Activated T-cell treated with anti-CD3 and anti-CD28 coated beads, Interleukin-2, amount 50 U/mL, for 48 hours (primary cell): ENCODE data around the gene LSM3.
A peak's percentile ranks its signal among the peaks of the same experiment; 100 is the strongest.

Experiments
- DNase-seq, 2 experiments: peaks; one replicate each; pipeline ENCODE4 v3.0.0-alpha.2; 2020

Gene LSM3

GRCh38 chr3:14201940-14202684, 23.5 kb downstream of the LSM3 start:
- no peak for DNase-seq

DNA sequence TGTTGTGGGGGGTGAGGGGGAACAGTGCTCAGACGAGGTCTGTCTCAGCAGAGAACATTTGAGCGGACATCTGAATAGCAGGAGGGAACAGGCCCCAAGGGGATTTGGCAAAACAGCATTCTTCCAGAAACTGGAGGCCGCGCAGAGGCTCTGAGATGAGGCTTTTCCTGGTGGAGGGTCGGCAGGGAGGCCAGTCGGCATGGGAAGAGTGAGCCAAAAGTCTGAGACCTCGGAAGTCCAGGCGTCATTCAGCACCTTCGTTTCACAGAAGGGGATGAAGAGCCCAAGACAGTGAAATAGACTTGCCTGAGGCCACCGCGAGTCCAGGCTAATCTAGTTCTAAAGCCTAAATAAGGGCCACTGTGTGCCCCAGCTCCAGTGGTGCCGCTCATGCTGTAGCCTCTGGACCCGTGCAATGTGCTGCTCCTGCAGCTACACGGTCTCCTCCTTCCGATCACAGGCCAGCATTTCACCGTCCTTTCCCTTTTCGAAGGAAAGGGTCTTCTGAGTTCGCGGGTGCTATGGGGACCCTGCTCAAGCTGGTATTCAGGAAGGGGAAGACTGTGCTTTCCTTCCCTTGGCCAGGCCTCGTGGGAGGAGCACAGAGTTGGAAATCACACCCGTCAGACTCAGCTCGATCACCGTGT, 24.4 kb downstream of the LSM3 start:
- no peak for DNase-seq

DNA sequence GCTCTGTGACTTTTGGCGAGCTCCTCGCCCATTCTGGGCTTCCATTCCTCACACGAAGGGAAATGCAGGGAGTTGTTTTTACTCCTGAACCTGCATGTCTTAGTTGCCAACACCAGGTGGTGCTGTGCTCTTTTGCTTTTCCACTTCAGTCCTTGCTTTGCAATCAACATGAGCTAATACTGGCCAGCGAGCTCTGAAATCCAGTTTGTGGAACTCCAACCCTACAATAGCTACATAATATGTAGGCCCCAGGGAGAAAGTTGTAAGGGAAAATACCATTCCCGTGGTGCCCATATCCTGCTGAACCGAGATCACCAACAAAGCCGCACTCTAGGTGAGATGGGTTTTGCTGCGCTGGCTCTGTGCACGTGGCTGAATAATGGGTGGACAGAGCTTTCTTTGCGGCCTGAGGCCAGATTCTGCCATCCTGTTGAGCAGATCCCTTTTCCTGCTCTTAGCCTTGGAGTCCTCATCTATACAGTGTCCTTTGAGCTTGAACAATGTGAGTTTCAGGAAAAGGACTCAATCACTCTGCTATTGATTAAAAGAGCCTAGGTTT, 25.0 kb downstream of the LSM3 start:
- DNase-seq: peak; percentile 39 to 48

DNA sequence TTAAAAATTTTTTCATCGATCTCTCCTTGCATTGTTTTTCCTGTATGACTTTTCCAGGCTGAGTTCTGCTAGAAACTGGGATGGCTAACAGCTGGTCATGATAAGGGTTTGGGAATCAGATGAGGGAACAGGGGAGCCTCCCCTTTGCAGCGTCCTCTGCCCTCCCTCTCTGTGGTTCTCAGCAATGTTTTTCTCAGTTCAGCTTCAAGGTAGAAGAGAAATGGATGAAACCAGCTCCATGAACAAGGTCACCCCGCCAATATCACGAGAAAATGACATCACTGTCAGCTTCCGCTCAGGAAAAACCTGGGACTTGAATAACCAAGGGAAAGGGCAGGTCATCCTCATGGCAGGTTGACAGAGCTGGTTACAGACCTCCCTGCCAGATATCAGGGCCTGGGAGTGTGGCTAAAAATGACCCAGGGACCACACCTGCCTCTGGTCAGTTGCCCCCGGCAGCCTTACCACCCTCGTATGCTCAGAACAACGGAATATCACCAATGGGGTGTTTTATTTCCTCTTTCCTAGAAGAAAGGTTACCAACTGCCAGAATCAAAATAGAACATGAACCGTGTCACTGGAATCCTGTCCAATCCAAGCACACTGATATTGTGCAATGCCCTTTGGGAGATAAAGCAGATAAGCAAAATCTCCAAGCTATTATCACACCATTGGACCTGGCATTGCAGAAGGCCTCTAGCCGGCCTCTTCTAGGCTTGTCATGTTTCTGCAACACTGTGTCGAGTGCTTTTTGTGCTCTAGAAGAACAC, 26.1 kb downstream of the LSM3 start:
- DNase-seq: no peak

DNA sequence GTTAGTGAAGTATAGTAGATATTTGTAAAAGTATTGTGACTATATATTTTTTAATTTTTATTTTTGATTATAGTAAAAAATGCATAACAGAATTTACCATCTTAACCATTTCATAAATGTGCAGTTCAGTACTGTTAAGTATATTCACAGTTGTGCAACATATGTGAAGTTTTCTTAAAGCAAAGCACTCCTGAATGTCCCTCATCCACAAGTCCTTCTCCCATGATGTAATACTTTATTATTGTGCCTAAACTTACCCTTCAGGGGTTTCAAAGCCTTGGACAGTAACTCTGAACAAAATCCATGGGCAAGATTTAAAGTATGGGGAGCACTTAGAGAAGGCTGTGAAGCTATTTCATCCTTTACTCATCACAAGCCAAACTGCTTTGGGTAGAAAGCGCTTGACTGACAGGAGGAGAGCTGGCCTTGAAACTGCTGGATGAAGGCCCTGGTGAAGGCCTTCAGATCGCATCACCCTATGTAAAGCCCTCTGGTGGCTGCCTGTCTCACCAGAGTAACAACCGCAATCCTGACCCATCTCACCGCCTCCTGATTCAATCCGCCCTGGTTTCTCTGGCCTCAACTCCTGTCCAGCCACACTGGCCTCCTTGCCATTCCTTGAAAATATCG, 28.0 kb downstream of the LSM3 start:
- DNase-seq: no peak

- DNase-seq: no peak
Observed at GRCh38 chr3:14208168-14208567, 29.6 kb downstream of the LSM3 start.

DNA sequence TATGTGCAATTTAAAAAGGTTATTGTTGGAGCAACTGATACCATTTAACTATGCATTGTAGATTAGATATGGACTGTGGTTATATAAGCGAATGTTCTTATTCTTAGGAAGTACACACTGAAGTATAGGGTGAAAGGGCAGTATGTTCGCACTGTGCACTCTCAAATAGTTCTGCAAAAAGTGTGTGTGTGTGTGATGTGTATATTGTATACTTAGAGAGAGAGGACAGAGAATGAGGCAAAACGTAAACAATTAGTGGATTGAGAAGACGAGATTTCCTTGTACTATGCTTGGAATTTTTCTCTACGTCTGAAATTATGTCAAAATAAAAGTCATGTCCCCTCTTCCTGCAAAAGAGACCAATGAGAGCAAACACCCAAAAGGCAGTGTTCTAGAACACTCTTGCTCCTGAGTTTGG, 30.4 kb downstream of the LSM3 start:
- no peak for DNase-seq

DNA sequence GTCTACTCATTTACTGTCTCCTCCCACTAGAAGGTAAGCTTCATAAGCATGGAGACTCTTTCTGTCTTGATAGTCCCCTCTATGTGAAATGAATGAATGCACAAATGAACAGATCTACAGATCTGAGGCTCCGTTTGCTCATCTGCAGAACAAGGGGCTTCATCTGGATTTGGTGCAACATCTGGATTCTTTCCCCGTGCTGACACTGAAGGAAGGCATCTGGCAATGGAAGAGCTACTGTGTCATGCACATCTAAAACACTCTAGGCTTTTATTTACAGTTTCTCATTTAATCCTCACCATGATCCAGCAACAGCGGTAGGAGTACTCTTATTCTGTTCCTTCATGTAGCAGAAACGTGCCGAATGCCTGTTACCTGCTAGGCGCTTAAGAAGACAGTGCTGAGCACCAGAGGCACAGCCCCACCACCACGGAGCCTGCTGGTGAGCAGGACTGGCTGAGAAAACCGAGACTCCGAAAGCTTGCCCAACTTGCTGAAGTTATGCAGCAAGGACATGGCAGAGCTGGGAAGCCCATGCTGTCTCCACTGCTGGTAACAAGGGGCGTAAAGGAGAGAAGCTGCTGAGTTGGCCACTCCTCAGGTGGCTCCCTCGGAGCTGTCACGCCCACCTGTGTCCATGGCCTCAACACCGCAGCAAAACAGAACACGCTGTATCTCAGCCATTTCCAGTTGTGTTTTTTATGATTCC, 31.1 kb downstream of the LSM3 start:
- DNase-seq: no peak

- DNase-seq: no peak
Observed at GRCh38 chr3:14210290-14210688, 31.7 kb downstream of the LSM3 start.

DNA sequence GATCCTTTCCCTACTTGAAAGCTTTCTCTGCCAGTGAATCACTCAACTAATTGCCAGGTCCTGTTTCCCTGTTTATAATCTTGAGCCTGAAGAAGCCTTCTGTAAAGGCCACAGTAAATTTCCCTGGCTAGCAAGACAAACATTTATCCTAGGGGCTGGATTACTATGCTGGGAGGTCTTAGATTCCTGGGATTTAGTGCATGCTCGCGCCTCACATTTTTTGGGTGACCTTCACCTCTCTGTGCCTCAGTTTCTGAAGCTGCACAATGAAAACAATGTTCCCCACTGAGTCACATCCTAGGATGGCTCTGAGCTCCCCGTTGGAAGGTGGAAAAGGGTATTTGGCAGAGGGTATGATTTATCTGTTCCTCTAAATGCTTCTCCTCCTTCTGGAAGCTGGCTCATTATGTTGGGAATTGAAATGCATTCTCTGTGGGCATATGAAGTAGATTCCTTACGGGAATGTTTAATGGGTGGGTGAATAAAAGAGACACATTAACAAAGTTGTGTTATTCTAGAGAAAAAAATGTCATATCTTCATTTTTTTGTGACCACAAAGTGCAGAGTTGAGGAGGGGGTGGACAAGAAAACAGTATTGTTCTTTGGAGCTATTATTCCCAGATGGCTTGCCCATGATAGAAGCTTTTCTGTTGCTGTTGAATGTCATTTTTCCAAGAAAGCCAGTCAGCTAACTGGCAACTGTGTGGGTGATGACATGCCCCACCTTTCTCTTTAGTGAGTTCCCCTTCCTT, 32.4 kb downstream of the LSM3 start:
- DNase-seq: no peak

- DNase-seq: no peak
Observed at GRCh38 chr3:14211621-14212020, 33.0 kb downstream of the LSM3 start.

DNA sequence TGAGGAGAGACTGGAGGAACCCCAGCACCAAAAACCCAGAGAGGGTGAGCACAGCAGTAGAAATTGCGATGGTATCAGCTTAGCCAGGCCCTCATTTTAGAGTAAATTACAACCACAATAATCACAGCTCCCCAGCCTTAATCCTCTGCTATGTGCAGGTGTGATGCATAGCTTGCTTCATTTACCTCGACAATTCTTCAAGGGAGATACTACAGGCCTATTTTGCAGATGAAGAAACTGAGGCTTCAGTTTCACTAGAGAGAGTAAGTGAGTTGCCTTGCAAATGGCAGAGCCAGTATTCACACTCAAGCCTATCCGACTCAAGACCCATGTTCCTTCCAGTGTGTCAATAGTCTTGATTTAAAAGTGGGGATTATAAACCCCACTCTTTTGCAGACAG, 33.4 kb downstream of the LSM3 start:
- no peak for DNase-seq

DNA sequence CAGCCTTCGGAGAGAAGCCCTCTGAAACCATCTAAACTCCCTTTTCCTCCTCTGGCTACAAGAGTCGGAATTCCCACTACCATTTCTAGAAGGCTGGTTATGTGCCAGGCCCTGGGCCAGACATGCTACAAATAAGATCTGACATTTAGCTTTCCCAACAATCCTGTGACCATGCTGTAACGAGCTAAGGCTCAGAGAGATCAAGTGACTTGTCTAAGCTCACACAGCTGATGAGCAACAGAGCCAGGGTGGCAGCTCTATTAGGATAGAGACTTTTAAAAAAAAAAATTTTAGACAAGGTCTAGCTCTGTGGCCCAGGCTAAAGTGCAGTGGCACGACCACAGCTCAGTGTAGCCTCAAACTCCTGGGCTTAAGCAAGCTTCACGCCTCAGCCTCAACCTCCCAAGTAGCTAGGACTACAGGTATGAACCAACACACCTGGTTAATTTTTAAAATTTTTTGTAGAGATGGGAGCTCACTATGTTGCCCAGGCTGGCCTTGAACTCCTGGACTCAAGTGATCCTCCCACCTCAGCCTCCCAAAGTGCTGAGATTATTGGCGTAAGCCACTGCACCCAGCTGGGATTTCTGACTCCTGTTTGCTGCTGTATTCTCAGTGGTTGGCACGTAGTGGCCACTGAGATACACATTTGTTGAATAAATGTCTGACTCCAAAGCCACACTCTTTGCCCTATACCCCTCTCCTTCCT, 34.6 kb downstream of the LSM3 start:
- DNase-seq: no peak

DNA sequence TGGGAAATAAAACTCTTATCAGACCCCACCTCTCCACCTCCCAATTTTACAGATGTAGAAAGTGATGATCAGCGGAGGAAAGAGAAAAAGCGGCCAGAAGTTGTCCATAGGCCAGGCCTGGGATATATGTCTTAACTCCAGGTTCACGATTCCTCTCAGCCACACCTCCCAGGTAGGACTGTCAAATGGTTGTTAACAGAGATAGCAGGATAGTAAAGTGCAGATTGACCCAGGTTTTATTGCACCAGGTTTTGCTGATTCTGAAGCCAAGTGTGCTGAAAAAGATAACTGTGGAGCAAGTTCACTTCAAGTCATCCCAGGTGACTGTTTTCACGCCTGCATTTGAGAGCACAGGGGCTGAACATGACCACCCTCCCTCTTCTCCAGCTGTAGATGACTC, 36.1 kb downstream of the LSM3 start:
- no peak for DNase-seq

- peak; percentile 67 to 69 for DNase-seq
Observed at GRCh38 chr3:14216257-14217048, 37.8 kb downstream of the LSM3 start.

GRCh38 chr3:14218355-14218754, 39.7 kb downstream of the LSM3 start:
- DNase-seq: no peak

GRCh38 chr3:14220933-14221332, 42.3 kb downstream of the LSM3 start:
- no peak for DNase-seq

DNA sequence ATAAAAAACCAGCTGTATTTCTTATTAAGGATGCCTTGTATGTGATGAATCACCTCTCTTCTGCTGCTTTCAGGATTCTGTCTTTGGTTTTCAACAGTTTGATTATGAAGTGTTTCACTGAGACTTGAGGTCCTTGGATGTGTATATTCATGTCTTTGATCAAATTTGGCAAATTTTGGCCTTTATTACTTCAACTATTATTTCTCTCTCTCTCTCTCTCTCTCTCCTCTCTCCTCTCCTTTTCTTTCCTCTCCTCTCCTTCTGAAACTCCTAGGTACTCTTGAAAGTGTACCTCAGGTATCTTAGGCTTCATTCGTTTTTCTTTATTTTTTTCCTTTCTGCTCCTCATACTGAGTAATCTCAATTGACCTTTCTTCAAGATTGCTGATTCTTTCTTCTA, 43.3 kb downstream of the LSM3 start:
- no peak for DNase-seq

DNA sequence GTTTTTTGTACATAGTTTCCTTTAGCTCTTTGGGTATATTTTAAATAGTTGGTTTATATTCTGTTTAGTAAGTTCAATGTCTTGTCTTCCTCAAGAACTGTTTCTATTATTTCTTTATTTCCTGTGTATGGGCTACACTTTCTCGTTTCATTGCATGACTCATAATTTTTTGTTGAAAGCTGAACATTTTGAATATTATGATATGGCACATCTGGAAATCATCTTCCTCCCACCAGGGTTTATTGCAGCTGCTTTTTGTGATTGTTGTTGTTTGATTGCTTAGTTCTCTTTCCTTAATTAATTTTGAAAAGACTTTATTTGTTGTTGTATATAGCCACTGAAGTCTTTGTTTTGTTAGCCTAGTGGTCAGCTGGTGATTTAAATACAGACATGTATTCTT, 43.8 kb downstream of the LSM3 start:
- no peak for DNase-seq

- no peak for DNase-seq
Observed at GRCh38 chr3:14222900-14223594, 44.4 kb downstream of the LSM3 start.
